ENCODE results near the gene ZNF552.
"Not testable (repeated sequence)": the region's sequence is repeated elsewhere in the genome, so short reads cannot be mapped to it uniquely, and the experiment has no call there.

ZNF552 gene

GRCh38 chr19:57818378-57818777 is 3.7 kb upstream of the ZNF552 start:
- DNase-seq (ENCODE audit: low spot score) = no peak

GRCh38 chr19:57817976-57818375 is 3.3 kb upstream of the ZNF552 start:
- no peak for DNase-seq (ENCODE audit: low spot score)

GRCh38 chr19:57816652-57817051 is 1.9 kb upstream of the ZNF552 start:
- DNase-seq (ENCODE audit: low spot score) = no peak

- DNase-seq (ENCODE audit: low spot score) = no peak
These were observed 748 bp upstream of the ZNF552 start for GRCh38 chr19:57815247-57816075.

GRCh38 chr19:57813919-57814504 is 701 bp downstream of the ZNF552 start:
- DNase-seq (ENCODE audit: low spot score) = no peak

GRCh38 chr19:57812975-57813820 is 1.5 kb downstream of the ZNF552 start:
- not testable (repeated sequence) for DNase-seq (ENCODE audit: low spot score)

- DNase-seq (ENCODE audit: low spot score) = no peak
These were observed 2.5 kb downstream of the ZNF552 start for GRCh38 chr19:57812226-57812625.

GRCh38 chr19:57810410-57811295 is 4.1 kb downstream of the ZNF552 start:
- DNase-seq (ENCODE audit: low spot score) = not testable (repeated sequence)

- DNase-seq (ENCODE audit: low spot score) = no peak
These were observed 7.2 kb downstream of the ZNF552 start for GRCh38 chr19:57807541-57807940.

GRCh38 chr19:57803594-57804325 is 11.0 kb downstream of the ZNF552 start:
- DNase-seq (ENCODE audit: low spot score) = no peak

- DNase-seq (ENCODE audit: low spot score) = no peak
These were observed 11.5 kb downstream of the ZNF552 start for GRCh38 chr19:57803265-57803593.

GRCh38 chr19:57802269-57802668 is 12.4 kb downstream of the ZNF552 start:
- DNase-seq (ENCODE audit: low spot score) = no peak

- no peak for DNase-seq (ENCODE audit: low spot score)
These were observed 14.0 kb downstream of the ZNF552 start for GRCh38 chr19:57800696-57801095.

GRCh38 chr19:57796580-57796979 is 18.1 kb downstream of the ZNF552 start:
- not testable (repeated sequence) for DNase-seq (ENCODE audit: low spot score)

GRCh38 chr19:57789288-57789687 is 25.4 kb downstream of the ZNF552 start:
- no peak for DNase-seq (ENCODE audit: low spot score)

- no peak for DNase-seq (ENCODE audit: low spot score)
These were observed 26.5 kb downstream of the ZNF552 start for GRCh38 chr19:57788114-57788692.

- no peak for DNase-seq (ENCODE audit: low spot score)
These were observed 27.8 kb downstream of the ZNF552 start for GRCh38 chr19:57786906-57787305.

GRCh38 chr19:57786286-57786685 is 28.4 kb downstream of the ZNF552 start:
- no peak for DNase-seq (ENCODE audit: low spot score)

GRCh38 chr19:57779220-57779845 is 35.4 kb downstream of the ZNF552 start:
- DNase-seq (ENCODE audit: low spot score) = no peak

- DNase-seq (ENCODE audit: low spot score) = no peak
These were observed 36.4 kb downstream of the ZNF552 start for GRCh38 chr19:57778336-57778735.
